Measurements from ENCODE around the gene MVB12A.

The MVB12A gene

GRCh38 chr19:17405250-17406045 lies 14.4 kb upstream of the MVB12A start, which contains the start of gene BST2:
Gene BST2 (minus strand): TSS chr19:17405630. CDS start chr19:17405575, 55 bp downstream.
- Histone ChIP-seq H3K27ac (ENCODE audit: low read depth, low read length) (peak within 1 kb of the TSS; percentile 69), H3K36me3 (ENCODE audit: low read length) (no peaks in the 10 kb centered on the region), H3K27me3 (ENCODE audit: low read length) (no peaks in the 10 kb centered on the region), H3K4me3 (ENCODE audit: insufficient read depth, low read length, poor library complexity, severe bottlenecking) (peak within 1 kb of the TSS; percentile 53), H3K9ac (ENCODE audit: low read length) (peak within 1 kb of the TSS; percentile 49), H3K9me2 (replicated peaks; ENCODE audit: insufficient read depth, low read length) (no peaks in the 10 kb centered on the region), H3K4me2 (ENCODE audit: low read depth, low read length, poor library complexity, severe bottlenecking) (peak within 1 kb of the TSS; percentile 63), H3F3A (ENCODE audit: insufficient read depth) (peaks cover 7% of the 10 kb centered on the region; the same call in 1 of the 2 replicates), H3K9me3 (ENCODE audit: insufficient read depth, low read length) (no peaks in the 10 kb centered on the region), H2AFZ (ENCODE audit: low read depth, low read length, severe bottlenecking) (peak within 1 kb of the TSS; percentile 45), H3K79me2 (ENCODE audit: insufficient read depth, low read length) (peaks cover 8% of the 10 kb centered on the region; the same call in 1 of the 2 replicates), H4K20me1 (ENCODE audit: low read depth, low read length) (no peaks in the 10 kb centered on the region)
- TF ChIP-seq EZH2phosphoT487 (conservative IDR thresholded peaks at IDR 0.05; ENCODE audit: low read length) = no peak
- TF ChIP-seq CTCF (IDR thresholded peaks at IDR 0.05; ENCODE audit: insufficient read depth, low read length, poor library complexity, severe bottlenecking) = no peak

- no peaks in the 10 kb centered on the region for H3K9me3 ChIP-seq (ENCODE audit: insufficient read depth, low read length)
- peaks cover 8% of the 10 kb centered on the region; the same call in 1 of the 2 replicates for H3K79me2 ChIP-seq (ENCODE audit: insufficient read depth, low read length)
- no peaks in the 10 kb centered on the region for H3K27me3 ChIP-seq (ENCODE audit: low read length)
- TF ChIP-seq EZH2phosphoT487 (conservative IDR thresholded peaks at IDR 0.05; ENCODE audit: low read length) = no peak
- no peak for TF ChIP-seq CTCF (IDR thresholded peaks at IDR 0.05; ENCODE audit: insufficient read depth, low read length, poor library complexity, severe bottlenecking)
- peak overlapping the region; percentile 63 for H3K4me2 ChIP-seq (ENCODE audit: low read depth, low read length, poor library complexity, severe bottlenecking)
- H3K4me3 ChIP-seq (ENCODE audit: insufficient read depth, low read length, poor library complexity, severe bottlenecking) = peak overlapping the region; percentile 53
- no peaks in the 10 kb centered on the region for H3K9me2 ChIP-seq (replicated peaks; ENCODE audit: insufficient read depth, low read length)
- H4K20me1 ChIP-seq (ENCODE audit: low read depth, low read length) = no peaks in the 10 kb centered on the region
- peak overlapping the region; percentile 45 for H2AFZ ChIP-seq (ENCODE audit: low read depth, low read length, severe bottlenecking)
- no peaks in the 10 kb centered on the region for H3K36me3 ChIP-seq (ENCODE audit: low read length)
- peaks cover 7% of the 10 kb centered on the region; the same call in 1 of the 2 replicates for H3F3A ChIP-seq (ENCODE audit: insufficient read depth)
- peak overlapping the region; percentile 49 for H3K9ac ChIP-seq (ENCODE audit: low read length)
- peak overlapping the region; percentile 69 for H3K27ac ChIP-seq (ENCODE audit: low read depth, low read length)
These were observed 13.6 kb upstream of the MVB12A start for GRCh38 chr19:17406046-17406886.

- H3K27ac ChIP-seq (ENCODE audit: low read depth, low read length) = peak overlapping the region; percentile 69
These were observed 13.0 kb upstream of the MVB12A start for GRCh38 chr19:17406887-17407196.

More at GRCh38 chr19:17406887-17407196, 13.0 kb upstream of the MVB12A start:
- H4K20me1 ChIP-seq (ENCODE audit: low read depth, low read length) = no peaks in the 10 kb centered on the region
- no peaks in the 10 kb centered on the region for H3K36me3 ChIP-seq (ENCODE audit: low read length)
- H3K9ac ChIP-seq (ENCODE audit: low read length) = peak overlapping the region; percentile 49
- H3F3A ChIP-seq (ENCODE audit: insufficient read depth) = peaks cover 7% of the 10 kb centered on the region; the same call in 1 of the 2 replicates
- H3K4me3 ChIP-seq (ENCODE audit: insufficient read depth, low read length, poor library complexity, severe bottlenecking) = peak overlapping the region; percentile 53
- H3K27me3 ChIP-seq (ENCODE audit: low read length) = no peaks in the 10 kb centered on the region
- no peaks in the 10 kb centered on the region for H3K9me3 ChIP-seq (ENCODE audit: insufficient read depth, low read length)
- peaks cover 8% of the 10 kb centered on the region; the same call in 1 of the 2 replicates for H3K79me2 ChIP-seq (ENCODE audit: insufficient read depth, low read length)
- TF ChIP-seq EZH2phosphoT487 (conservative IDR thresholded peaks at IDR 0.05; ENCODE audit: low read length) = no peak
- no peak for TF ChIP-seq CTCF (IDR thresholded peaks at IDR 0.05; ENCODE audit: insufficient read depth, low read length, poor library complexity, severe bottlenecking)
- no peaks in the 10 kb centered on the region for H3K9me2 ChIP-seq (replicated peaks; ENCODE audit: insufficient read depth, low read length)
- no peak overlapping the region for H2AFZ ChIP-seq (ENCODE audit: low read depth, low read length, severe bottlenecking)
- H3K4me2 ChIP-seq (ENCODE audit: low read depth, low read length, poor library complexity, severe bottlenecking) = peak overlapping the region; percentile 63

All from SU-DHL-6 (cell line).